DOHH2 (cell line): ENCODE measurements around the gene CDK15.

ENCODE experiments used
- H3F3A ChIP-seq: fragments of 200-600 bp; sonication (generic), shearing (Covaris generic); 2 replicates; pipeline ENCODE4 v1.6.0; 2016; ENCODE audit warnings: antibody characterized with exemption, mild to moderate bottlenecking; ENCODE audit not compliant: control insufficient read depth, insufficient read depth
- H3K27ac ChIP-seq: fragments of 200-600 bp; sonication (generic); 2 replicates; pipeline ENCODE4 v1.5.1; 2014; ENCODE audit warnings: low read depth, mild to moderate bottlenecking, low read length, moderate library complexity
- H3K27me3 ChIP-seq: fragments of 200-600 bp; sonication (generic); 2 replicates; pipeline ENCODE4 v1.6.1; 2014; ENCODE audit warnings: mild to moderate bottlenecking, low read length, mixed read lengths; ENCODE audit not compliant: control insufficient read depth
- H3K36me3 ChIP-seq: fragments of 200-600 bp; sonication (generic); 2 replicates; pipeline ENCODE4 v1.6.1; 2014; ENCODE audit warnings: mild to moderate bottlenecking, low read length, moderate library complexity, mixed read lengths; ENCODE audit not compliant: control insufficient read depth
- H3K4me1 ChIP-seq: fragments of 200-600 bp; sonication (generic); 2 replicates; pipeline ENCODE4 v1.6.1; 2014; ENCODE audit warnings: mild to moderate bottlenecking, low read length, mixed read lengths; ENCODE audit not compliant: control insufficient read depth
- H3K4me2 ChIP-seq: fragments of 200-600 bp; sonication (generic); 2 replicates; pipeline ENCODE4 v1.6.0; 2014; ENCODE audit warnings: mild to moderate bottlenecking, low read length, moderate library complexity
- H3K4me3 ChIP-seq: fragments of 200-600 bp; sonication (generic); 2 replicates; pipeline ENCODE4 v1.5.1; 2014; ENCODE audit warnings: mild to moderate bottlenecking, low read length, mixed read lengths
- H3K79me2 ChIP-seq: fragments of 200-600 bp; sonication (generic); 2 replicates; pipeline ENCODE4 v1.6.1; 2014; ENCODE audit warnings: mild to moderate bottlenecking, low read length, mixed read lengths; ENCODE audit not compliant: control insufficient read depth
- H3K9me2 ChIP-seq: fragments of 200-600 bp; sonication (generic); replicated peaks from 2 replicates; pipeline ENCODE4 v1.6.1; 2014; ENCODE audit warnings: mild to moderate bottlenecking, low read length, mixed read lengths; ENCODE audit not compliant: control insufficient read depth
- H3K9me3 ChIP-seq: fragments of 200-600 bp; sonication (generic); 2 replicates; pipeline ENCODE4 v1.6.1; 2014; ENCODE audit warnings: antibody characterized with exemption, low read length, mixed read lengths; ENCODE audit not compliant: control insufficient read depth, insufficient read depth
- H4K20me1 ChIP-seq: fragments of 200-600 bp; sonication (generic); 2 replicates; pipeline ENCODE4 v1.6.0; 2014; ENCODE audit warnings: low read depth, mild to moderate bottlenecking, antibody characterized with exemption, low read length, moderate library complexity; ENCODE audit not compliant: control insufficient read depth, insufficient read depth
- CTCF ChIP-seq: fragments of 200-600 bp; sonication (generic); IDR thresholded peaks from one replicate; pipeline ENCODE4 v1.5.1; 2014; ENCODE audit warnings: antibody characterized with exemption, mild to moderate bottlenecking, low read depth, low read length; ENCODE audit not compliant: poor library complexity, severe bottlenecking
- EZH2phosphoT487 ChIP-seq: fragments of 200-600 bp; sonication (generic); IDR thresholded peaks from 2 replicates; pipeline ENCODE4 v1.6.1; 2017; ENCODE audit warnings: borderline replicate concordance, mild to moderate bottlenecking, antibody characterized with exemption, low read length, moderate library complexity, mixed read lengths

The CDK15 gene

GRCh38 chr2:201830666-201831065 lies 24.3 kb downstream of the CDK15 start:
- H3K4me3 ChIP-seq: no peak overlapping the region
- no peaks in the 10 kb centered on the region for H4K20me1 ChIP-seq
- no peaks in the 10 kb centered on the region for H3K79me2 ChIP-seq
- H3F3A ChIP-seq: no peaks in the 10 kb centered on the region
- TF ChIP-seq EZH2phosphoT487 (no peak), CTCF (no peak)
- no peaks in the 10 kb centered on the region for H3K9me3 ChIP-seq
- no peak overlapping the region for H3K4me2 ChIP-seq
- no peaks in the 10 kb centered on the region for H3K27me3 ChIP-seq
- H3K4me1 ChIP-seq: no peaks in the 10 kb centered on the region
- peaks cover 2% of the 10 kb centered on the region; the same call in 1 of the 2 replicates for H3K9me2 ChIP-seq
- H3K27ac ChIP-seq: no peak overlapping the region
- no peaks in the 10 kb centered on the region for H3K36me3 ChIP-seq

GRCh38 chr2:201831469-201831868 lies 25.1 kb downstream of the CDK15 start:
- Histone ChIP-seq H3F3A (no peaks in the 10 kb centered on the region), H3K4me3 (no peak overlapping the region), H3K79me2 (no peaks in the 10 kb centered on the region), H3K36me3 (no peaks in the 10 kb centered on the region), H3K27me3 (no peaks in the 10 kb centered on the region), H3K9me2 (peaks cover 2% of the 10 kb centered on the region; the same call in 1 of the 2 replicates), H3K4me2 (no peak overlapping the region), H3K9me3 (no peaks in the 10 kb centered on the region), H3K4me1 (no peaks in the 10 kb centered on the region), H4K20me1 (no peaks in the 10 kb centered on the region), H3K27ac (no peak overlapping the region)
- TF ChIP-seq EZH2phosphoT487 (no peak), CTCF (no peak)

- Histone ChIP-seq H3K4me3 (no peak overlapping the region), H3K27me3 (no peaks in the 10 kb centered on the region), H3F3A (no peaks in the 10 kb centered on the region), H3K27ac (no peak overlapping the region), H3K9me3 (no peaks in the 10 kb centered on the region), H4K20me1 (no peaks in the 10 kb centered on the region), H3K36me3 (no peaks in the 10 kb centered on the region), H3K9me2 (peaks cover 2% of the 10 kb centered on the region; the same call in 1 of the 2 replicates), H3K4me2 (no peak overlapping the region), H3K79me2 (no peaks in the 10 kb centered on the region), H3K4me1 (no peaks in the 10 kb centered on the region)
- TF ChIP-seq CTCF: no peak
- no peak for TF ChIP-seq EZH2phosphoT487
Measured at GRCh38 chr2:201833781-201834180, 27.4 kb downstream of the CDK15 start.
